Lung (tissue), 16 donors: ENCODE data around the gene SRSF9. TPM values are rescaled to one million over a fixed set of nuclear protein-coding genes. Genes with fewer than 3 reads are reported as not detected.
"Not testable (repeated sequence)": the region's sequence is repeated elsewhere in the genome, so short reads cannot be mapped to it uniquely, and the experiment has no call there.

Experiments
- ATAC-seq: fragments of 200-7000 bp; cut with Tn5 transposase; one replicate; pipeline ENCODE4 v1.9.1; 2020; ENCODE audit warnings: moderate number of reproducible peaks; ENCODE audit not compliant: insufficient read depth, low FRiP score
- DNase-seq, 3 donors: peaks; one replicate each; pipeline ENCODE4 v3.0.0-alpha.2; 2013 to 2017
- H3K27ac ChIP-seq, 2 donors: one replicate each; pipeline ENCODE4 v1.5.1; 2013; ENCODE audit warnings: mild to moderate bottlenecking in 2 of 2, moderate library complexity in 2 of 2, control low read depth in 1 of 2, inconsistent platforms in 1 of 2, low read depth in 1 of 2, low read length in 1 of 2
- H3K27me3 ChIP-seq, 3 donors: one replicate each; pipeline ENCODE4 v1.5.1; 2013; ENCODE audit warnings: low read length in 2 of 3; ENCODE audit not compliant: control insufficient read depth in 3 of 3, insufficient read depth in 3 of 3
- H3K36me3 ChIP-seq, 4 donors: one replicate each; pipeline ENCODE4 v1.5.1; 2013; ENCODE audit warnings: low read length in 4 of 4, mild to moderate bottlenecking in 1 of 4, moderate library complexity in 1 of 4; ENCODE audit not compliant: control insufficient read depth in 4 of 4, insufficient read depth in 4 of 4
- H3K4me1 ChIP-seq, 5 donors: one replicate each; pipeline ENCODE4 v1.5.1; 2013; ENCODE audit warnings: low read length in 5 of 5, mild to moderate bottlenecking in 2 of 5, moderate library complexity in 1 of 5; ENCODE audit not compliant: control insufficient read depth in 5 of 5, insufficient read depth in 5 of 5
- H3K4me3 ChIP-seq: one replicate; pipeline ENCODE4 v1.5.1; 2013; ENCODE audit warnings: mild to moderate bottlenecking, control low read depth, moderate library complexity
- H3K9ac ChIP-seq, 2 donors: one replicate each; pipeline ENCODE4 v1.5.1; 2013; ENCODE audit warnings: low read length in 2 of 2, control low read depth in 1 of 2; ENCODE audit not compliant: insufficient read depth in 1 of 2
- H3K9me3 ChIP-seq, 4 donors: one replicate each; pipeline ENCODE4 v1.5.1; 2013; ENCODE audit warnings: low read length in 3 of 4, mild to moderate bottlenecking in 1 of 4, moderate library complexity in 1 of 4; ENCODE audit not compliant: control insufficient read depth in 4 of 4, insufficient read depth in 3 of 4
- whole genome bisulfite sequencing, 2 donors: extraction: QIAGEN DNeasy Blood & Tissue Kit; methylation state at CpG; one replicate each; pipeline ENCODE4 v1.1.7; 2013; 5-methylcytosine and 5-hydroxymethylcytosine counted together
- long read RNA-seq, 5 donors: transcript quantifications; one replicate each; lab custom pipeline, GENCODE V29; 2026
- polyA plus RNA-seq, 2 donors: library from polyadenylated mRNA; stranded (reverse); fragments of 200-250 nt; gene quantifications; one replicate each; pipeline ENCODE4 v1.2.1, GENCODE V29; 2013
- total RNA-seq, 2 donors: library from RNA; depleted of rRNA in 1 of 2; stranded (reverse); fragments of >200 nt in 1 of 2; gene quantifications; one replicate each; pipeline ENCODE4 v1.2.1, GENCODE V29; 2014 to 2021
- TF ChIP-seq, protein P1 (sequence below): IDR thresholded peaks from 2 replicates; pipeline ENCODE4 v1.5.1; 2012; ENCODE audit warnings: mild to moderate bottlenecking; ENCODE audit errors: control extremely low read depth, extremely low read depth
- donor health status: control.
- donor health status: control.
- donor health status: Bipolar disorder and iron deficiency.
- donor health status: healthy.
- donor health status: DM: yes; HTN: yes; CAD: no.

The SRSF9 gene, protein sequence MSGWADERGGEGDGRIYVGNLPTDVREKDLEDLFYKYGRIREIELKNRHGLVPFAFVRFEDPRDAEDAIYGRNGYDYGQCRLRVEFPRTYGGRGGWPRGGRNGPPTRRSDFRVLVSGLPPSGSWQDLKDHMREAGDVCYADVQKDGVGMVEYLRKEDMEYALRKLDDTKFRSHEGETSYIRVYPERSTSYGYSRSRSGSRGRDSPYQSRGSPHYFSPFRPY
- total RNA-seq, result 100 to 1,000 TPM in 1 of 2 donors, 10 to 100 TPM in 1; 100.0 to 128 TPM
- 100 to 1,000 TPM in 1 of 2 donors, 10 to 100 TPM in 1; 76.6 to 127 TPM for polyA plus RNA-seq
- long read RNA-seq, donor 1, transcript SRSF9-203 (1 exons, 1,704 nt), result minor isoform, 120 of 334 reads
- long read RNA-seq, donor 1, transcript SRSF9-201 (4 exons, 1,201 nt), result major isoform, 130 of 334 reads
- long read RNA-seq, donor 1, transcript SRSF9-202 (2 exons, 946 nt), result minor isoform, 7 of 334 reads
- long read RNA-seq, donor 1, transcript SRSF9-204 (2 exons, 1,446 nt), result minor isoform, 50 of 334 reads
- long read RNA-seq, donor 1, partial matches to known transcripts, result 27 of 334 reads
- long read RNA-seq, donor 1, other reads (novel, unspliced or antisense), result 0 of 334 reads
- long read RNA-seq, donor 2, transcript SRSF9-201 (4 exons, 1,201 nt), result minor isoform, 58 of 180 reads
- long read RNA-seq, donor 2, transcript SRSF9-203 (1 exons, 1,704 nt), result major isoform, 67 of 180 reads
- long read RNA-seq, donor 2, transcript SRSF9-204 (2 exons, 1,446 nt), result minor isoform, 38 of 180 reads
- long read RNA-seq, donor 2, partial matches to known transcripts, result 15 of 180 reads
- long read RNA-seq, donor 2, other reads (novel, unspliced or antisense), result 0 of 180 reads
- long read RNA-seq, donor 3, transcript SRSF9-203 (1 exons, 1,704 nt), result major isoform, 65 of 171 reads
- long read RNA-seq, donor 3, transcript SRSF9-201 (4 exons, 1,201 nt), result minor isoform, 58 of 171 reads
- long read RNA-seq, donor 3, transcript SRSF9-204 (2 exons, 1,446 nt), result minor isoform, 26 of 171 reads
- long read RNA-seq, donor 3, partial matches to known transcripts, result 18 of 171 reads
- long read RNA-seq, donor 3, other reads (novel, unspliced or antisense), result 0 of 171 reads
- long read RNA-seq, donor 4, transcript SRSF9-203 (1 exons, 1,704 nt), result major isoform, 91 of 214 reads
- long read RNA-seq, donor 4, transcript SRSF9-201 (4 exons, 1,201 nt), result minor isoform, 65 of 214 reads
- long read RNA-seq, donor 4, transcript SRSF9-202 (2 exons, 946 nt), result minor isoform, 9 of 214 reads
- long read RNA-seq, donor 4, transcript SRSF9-204 (2 exons, 1,446 nt), result minor isoform, 28 of 214 reads
- long read RNA-seq, donor 4, partial matches to known transcripts, result 21 of 214 reads
- long read RNA-seq, donor 4, other reads (novel, unspliced or antisense), result 0 of 214 reads
- long read RNA-seq, donor 5, transcript SRSF9-203 (1 exons, 1,704 nt), result minor isoform, 126 of 370 reads
- long read RNA-seq, donor 5, transcript SRSF9-202 (2 exons, 946 nt), result minor isoform, 6 of 370 reads
- long read RNA-seq, donor 5, transcript SRSF9-201 (4 exons, 1,201 nt), result major isoform, 159 of 370 reads
- long read RNA-seq, donor 5, transcript SRSF9-204 (2 exons, 1,446 nt), result minor isoform, 53 of 370 reads
- long read RNA-seq, donor 5, partial matches to known transcripts, result 26 of 370 reads
- long read RNA-seq, donor 5, other reads (novel, unspliced or antisense), result 0 of 370 reads

DNA sequence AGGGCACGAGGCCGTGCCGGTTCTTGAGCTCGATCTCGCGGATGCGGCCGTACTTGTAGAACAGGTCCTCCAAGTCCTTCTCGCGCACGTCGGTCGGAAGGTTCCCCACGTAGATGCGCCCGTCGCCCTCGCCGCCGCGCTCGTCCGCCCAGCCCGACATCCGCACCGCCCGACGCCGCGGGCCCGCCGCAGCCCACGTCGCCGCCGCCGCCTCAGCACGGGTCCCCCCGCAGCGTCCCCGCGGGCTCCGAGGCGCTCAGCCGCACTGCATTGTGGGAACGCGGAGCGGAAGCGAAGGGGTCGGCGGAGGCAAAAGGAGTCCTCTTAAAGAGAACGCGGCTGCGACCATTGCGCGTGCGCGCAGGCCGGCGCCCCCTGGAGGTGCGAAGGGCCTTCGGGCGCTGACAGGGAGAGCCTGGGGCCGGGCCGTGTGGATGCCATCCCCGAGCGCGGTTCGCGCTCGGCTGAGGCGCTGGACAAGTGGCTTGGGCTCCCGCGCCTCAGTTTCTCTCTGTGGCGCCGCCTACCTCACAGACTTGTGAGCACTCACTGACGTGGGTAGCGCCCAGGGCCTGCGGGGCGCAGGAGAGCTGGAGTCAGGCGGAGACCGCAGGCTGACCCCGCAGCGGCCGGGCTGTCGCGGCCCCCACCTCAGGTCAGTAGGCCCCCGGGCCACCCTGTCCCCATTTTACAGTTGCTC is at the start of gene SRSF9:
Gene SRSF9 (minus strand): TSS at position 299 of the 700 bp plus-strand sequence. CDS start 139 bp downstream, at position 160.
- TF ChIP-seq, protein P1, sequence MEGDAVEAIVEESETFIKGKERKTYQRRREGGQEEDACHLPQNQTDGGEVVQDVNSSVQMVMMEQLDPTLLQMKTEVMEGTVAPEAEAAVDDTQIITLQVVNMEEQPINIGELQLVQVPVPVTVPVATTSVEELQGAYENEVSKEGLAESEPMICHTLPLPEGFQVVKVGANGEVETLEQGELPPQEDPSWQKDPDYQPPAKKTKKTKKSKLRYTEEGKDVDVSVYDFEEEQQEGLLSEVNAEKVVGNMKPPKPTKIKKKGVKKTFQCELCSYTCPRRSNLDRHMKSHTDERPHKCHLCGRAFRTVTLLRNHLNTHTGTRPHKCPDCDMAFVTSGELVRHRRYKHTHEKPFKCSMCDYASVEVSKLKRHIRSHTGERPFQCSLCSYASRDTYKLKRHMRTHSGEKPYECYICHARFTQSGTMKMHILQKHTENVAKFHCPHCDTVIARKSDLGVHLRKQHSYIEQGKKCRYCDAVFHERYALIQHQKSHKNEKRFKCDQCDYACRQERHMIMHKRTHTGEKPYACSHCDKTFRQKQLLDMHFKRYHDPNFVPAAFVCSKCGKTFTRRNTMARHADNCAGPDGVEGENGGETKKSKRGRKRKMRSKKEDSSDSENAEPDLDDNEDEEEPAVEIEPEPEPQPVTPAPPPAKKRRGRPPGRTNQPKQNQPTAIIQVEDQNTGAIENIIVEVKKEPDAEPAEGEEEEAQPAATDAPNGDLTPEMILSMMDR, result peak; percentile 67
- Histone ChIP-seq H3K36me3 (peaks cover 9 to 17% (median 11%) of the 10 kb centered on the region in 4 donors), H3K27me3 (no peaks in the 10 kb centered on the region), H3K9ac (peak within 1 kb of the TSS; percentile 80 to 92), H3K27ac (peak within 1 kb of the TSS; percentile 85 to 92), H3K4me3 (peak within 1 kb of the TSS; percentile 65), H3K4me1 (peaks cover 0 to 19% (median 5%) of the 10 kb centered on the region in 5 donors), H3K9me3 (no peaks in the 10 kb centered on the region)
- WGBS, 2 donors, result 0% methylated on average over 79 to 88 of the region's 88 CpGs
- ATAC-seq, result peak; percentile 96
- DNase-seq, result peak; percentile 96 to 99 (median 97)

DNA sequence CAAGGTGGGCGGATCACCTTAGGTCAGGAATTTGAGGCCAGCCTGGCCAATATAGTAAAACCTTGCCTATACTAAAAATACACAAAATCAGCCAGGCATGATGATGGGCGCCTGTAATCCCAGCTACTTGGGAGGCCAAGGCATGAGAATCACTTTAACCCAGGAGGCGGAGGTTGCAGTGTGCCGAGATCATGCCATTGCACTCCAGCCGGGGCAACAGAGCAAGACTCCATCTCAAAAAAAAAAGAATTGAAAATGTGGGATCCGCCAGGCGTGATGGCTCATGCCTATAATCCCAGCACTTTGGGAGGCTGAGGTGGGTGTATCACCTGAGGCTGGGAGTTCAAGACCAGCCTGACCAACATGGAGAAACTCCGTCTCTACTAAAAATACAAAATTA is 49.8 kb upstream of the SRSF9 start:
- not testable (repeated sequence) for H3K27ac ChIP-seq, H3K27me3 ChIP-seq, H3K9me3 ChIP-seq, ATAC-seq, H3K4me3 ChIP-seq, DNase-seq, H3K4me1 ChIP-seq, H3K9ac ChIP-seq
- 96 to 97% methylated on average over 8 of the region's 8 CpGs for WGBS, 2 donors
- peaks cover 10 to 13% (median 11%) of the 10 kb centered on the region in 4 donors for H3K36me3 ChIP-seq

DNA sequence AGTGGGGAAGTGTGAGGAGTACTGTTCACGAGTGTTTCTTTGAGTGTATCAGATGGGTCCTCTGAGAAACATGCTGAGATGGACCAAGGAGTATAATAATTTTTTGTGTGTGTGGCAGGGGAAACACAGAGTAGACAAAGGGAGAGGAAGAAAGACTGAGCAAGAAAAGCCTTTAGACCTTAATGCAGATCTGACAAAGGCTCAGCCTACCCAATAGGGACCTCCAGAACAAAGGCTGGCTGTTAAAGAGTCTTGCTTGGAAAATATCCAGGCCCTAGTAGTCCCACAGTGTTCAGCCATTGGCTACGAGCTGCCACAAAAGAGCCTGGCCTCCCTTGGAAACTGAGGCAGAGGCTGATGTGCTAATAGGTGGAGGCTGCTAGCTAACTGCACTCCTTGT is 45.9 kb upstream of the SRSF9 start:
- no peak for ATAC-seq
- 95 to 97% methylated on average over 2 of the region's 2 CpGs for WGBS, 2 donors
- Histone ChIP-seq H3K27ac (no peak overlapping the region), H3K9ac (no peak overlapping the region), H3K4me3 (no peak overlapping the region), H3K4me1 (no peaks in the 10 kb centered on the region), H3K36me3 (peaks cover 11 to 26% (median 19%) of the 10 kb centered on the region in 4 donors), H3K9me3 (no peaks in the 10 kb centered on the region), H3K27me3 (no peaks in the 10 kb centered on the region)
- TF ChIP-seq, protein P1, result no peak
- DNase-seq, result no peak
